ENCODE measurements around the gene CD59. TPM values are rescaled to one million over a fixed set of nuclear protein-coding genes. Genes with fewer than 3 reads are reported as not detected.

The CD59 gene
- total RNA-seq, 1 donor = 345 TPM

DNA sequence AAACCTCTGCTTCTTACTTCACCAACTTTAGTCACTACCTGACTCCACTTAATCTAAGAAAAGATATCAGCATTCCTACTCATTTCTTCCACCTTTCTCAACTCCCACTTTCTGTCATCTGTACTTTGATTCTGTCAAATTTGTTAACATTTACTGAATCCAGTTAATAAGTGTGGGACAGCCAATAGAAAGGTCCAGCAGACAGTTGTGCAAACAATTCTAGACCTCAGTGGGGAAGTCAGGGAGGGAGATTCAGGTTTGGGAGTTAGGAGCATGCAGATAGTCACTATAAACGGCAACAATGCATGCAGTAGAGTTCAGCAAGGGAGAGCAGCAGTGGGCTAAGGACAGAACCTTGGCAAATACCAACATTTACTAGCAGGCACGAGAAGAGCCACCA, 34.0 kb upstream of the CD59 start:
- DNase-seq (ENCODE audit: insufficient read length, low spot score, missing footprints) = no peak
- H3K4me1 ChIP-seq (ENCODE audit: insufficient read depth, low read length) = peaks cover 13% of the 10 kb centered on the region
- H2AFZ ChIP-seq (ENCODE audit: low read length) = no peak overlapping the region
- no peaks in the 10 kb centered on the region for H3K27me3 ChIP-seq (ENCODE audit: insufficient read depth, low read length)
- H3K4me3 ChIP-seq (ENCODE audit: insufficient read depth, low read length) = no peak overlapping the region
- peaks cover 34% of the 10 kb centered on the region for H3K79me2 ChIP-seq (ENCODE audit: insufficient read depth, low read length)
- no peak overlapping the region for H3K27ac ChIP-seq (ENCODE audit: low read depth, low read length)
- no peaks in the 10 kb centered on the region for H3K9me3 ChIP-seq (ENCODE audit: low read depth, low read length)
- H3K4me2 ChIP-seq (ENCODE audit: insufficient read depth, low read length) = no peak overlapping the region
- peaks cover 24% of the 10 kb centered on the region for H4K20me1 ChIP-seq (ENCODE audit: insufficient read depth, low read length)
- H3K36me3 ChIP-seq (ENCODE audit: insufficient read depth, low read length) = peaks cover 15% of the 10 kb centered on the region
- TF ChIP-seq, protein P1, sequence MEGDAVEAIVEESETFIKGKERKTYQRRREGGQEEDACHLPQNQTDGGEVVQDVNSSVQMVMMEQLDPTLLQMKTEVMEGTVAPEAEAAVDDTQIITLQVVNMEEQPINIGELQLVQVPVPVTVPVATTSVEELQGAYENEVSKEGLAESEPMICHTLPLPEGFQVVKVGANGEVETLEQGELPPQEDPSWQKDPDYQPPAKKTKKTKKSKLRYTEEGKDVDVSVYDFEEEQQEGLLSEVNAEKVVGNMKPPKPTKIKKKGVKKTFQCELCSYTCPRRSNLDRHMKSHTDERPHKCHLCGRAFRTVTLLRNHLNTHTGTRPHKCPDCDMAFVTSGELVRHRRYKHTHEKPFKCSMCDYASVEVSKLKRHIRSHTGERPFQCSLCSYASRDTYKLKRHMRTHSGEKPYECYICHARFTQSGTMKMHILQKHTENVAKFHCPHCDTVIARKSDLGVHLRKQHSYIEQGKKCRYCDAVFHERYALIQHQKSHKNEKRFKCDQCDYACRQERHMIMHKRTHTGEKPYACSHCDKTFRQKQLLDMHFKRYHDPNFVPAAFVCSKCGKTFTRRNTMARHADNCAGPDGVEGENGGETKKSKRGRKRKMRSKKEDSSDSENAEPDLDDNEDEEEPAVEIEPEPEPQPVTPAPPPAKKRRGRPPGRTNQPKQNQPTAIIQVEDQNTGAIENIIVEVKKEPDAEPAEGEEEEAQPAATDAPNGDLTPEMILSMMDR (IDR thresholded peaks at IDR 0.05; ENCODE audit: extremely low read depth, low read depth, low read length) = no peak

- Histone ChIP-seq H3K27ac (ENCODE audit: low read depth, low read length) (no peak overlapping the region), H3K4me3 (ENCODE audit: insufficient read depth, low read length) (no peak overlapping the region), H4K20me1 (ENCODE audit: insufficient read depth, low read length) (peaks cover 24% of the 10 kb centered on the region), H3K4me2 (ENCODE audit: insufficient read depth, low read length) (no peak overlapping the region), H2AFZ (ENCODE audit: low read length) (no peak overlapping the region), H3K9me3 (ENCODE audit: low read depth, low read length) (no peaks in the 10 kb centered on the region), H3K79me2 (ENCODE audit: insufficient read depth, low read length) (peaks cover 34% of the 10 kb centered on the region), H3K27me3 (ENCODE audit: insufficient read depth, low read length) (no peaks in the 10 kb centered on the region), H3K36me3 (ENCODE audit: insufficient read depth, low read length) (peaks cover 16% of the 10 kb centered on the region), H3K4me1 (ENCODE audit: insufficient read depth, low read length) (peaks cover 7% of the 10 kb centered on the region)
- DNase-seq (ENCODE audit: insufficient read length, low spot score, missing footprints) = no peak
- TF ChIP-seq, protein P1 (IDR thresholded peaks at IDR 0.05; ENCODE audit: extremely low read depth, low read depth, low read length) = no peak
Observed at GRCh38 chr11:33769542-33769941, 33.3 kb upstream of the CD59 start.

- Histone ChIP-seq H3K9me3 (ENCODE audit: low read depth, low read length) (no peaks in the 10 kb centered on the region), H4K20me1 (ENCODE audit: insufficient read depth, low read length) (peaks cover 17% of the 10 kb centered on the region), H3K27me3 (ENCODE audit: insufficient read depth, low read length) (no peaks in the 10 kb centered on the region), H3K4me3 (ENCODE audit: insufficient read depth, low read length) (no peak overlapping the region), H3K27ac (ENCODE audit: low read depth, low read length) (no peak overlapping the region), H3K79me2 (ENCODE audit: insufficient read depth, low read length) (peaks cover 17% of the 10 kb centered on the region), H3K4me2 (ENCODE audit: insufficient read depth, low read length) (no peak overlapping the region), H3K36me3 (ENCODE audit: insufficient read depth, low read length) (peaks cover 22% of the 10 kb centered on the region), H3K4me1 (ENCODE audit: insufficient read depth, low read length) (no peaks in the 10 kb centered on the region), H2AFZ (ENCODE audit: low read length) (no peak overlapping the region)
- TF ChIP-seq, protein P1 (IDR thresholded peaks at IDR 0.05; ENCODE audit: extremely low read depth, low read depth, low read length) = no peak
- no peak for DNase-seq (ENCODE audit: insufficient read length, low spot score, missing footprints)
Observed at GRCh38 chr11:33767624-33768023, 31.4 kb upstream of the CD59 start.

DNA sequence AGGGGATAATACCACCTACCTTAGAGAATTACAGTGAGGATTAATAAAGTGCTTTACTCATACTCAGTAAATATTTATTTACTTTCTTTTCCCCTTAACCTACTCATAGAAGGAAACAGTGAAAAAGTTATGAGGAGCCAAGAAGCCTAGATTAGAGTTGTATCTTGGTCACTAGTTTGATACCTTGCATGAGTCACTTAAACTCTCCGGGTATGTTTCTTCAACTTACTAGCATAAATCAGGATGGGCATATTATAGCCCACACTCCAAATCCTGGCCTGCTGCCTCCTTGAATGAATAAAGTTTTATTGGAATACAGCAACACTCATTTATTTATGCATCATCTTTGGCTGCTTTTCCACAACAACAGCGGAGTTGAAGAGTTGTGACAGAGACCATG, 29.9 kb upstream of the CD59 start:
- no peak overlapping the region for H3K4me3 ChIP-seq (ENCODE audit: insufficient read depth, low read length)
- no peak overlapping the region for H3K4me2 ChIP-seq (ENCODE audit: insufficient read depth, low read length)
- no peak overlapping the region for H2AFZ ChIP-seq (ENCODE audit: low read length)
- H3K79me2 ChIP-seq (ENCODE audit: insufficient read depth, low read length) = peaks cover 5% of the 10 kb centered on the region
- no peak overlapping the region for H3K27ac ChIP-seq (ENCODE audit: low read depth, low read length)
- no peaks in the 10 kb centered on the region for H3K27me3 ChIP-seq (ENCODE audit: insufficient read depth, low read length)
- H3K9me3 ChIP-seq (ENCODE audit: low read depth, low read length) = no peaks in the 10 kb centered on the region
- peaks cover 22% of the 10 kb centered on the region for H3K36me3 ChIP-seq (ENCODE audit: insufficient read depth, low read length)
- H4K20me1 ChIP-seq (ENCODE audit: insufficient read depth, low read length) = peaks cover 4% of the 10 kb centered on the region
- no peak for DNase-seq (ENCODE audit: insufficient read length, low spot score, missing footprints)
- no peaks in the 10 kb centered on the region for H3K4me1 ChIP-seq (ENCODE audit: insufficient read depth, low read length)
- TF ChIP-seq, protein P1 (IDR thresholded peaks at IDR 0.05; ENCODE audit: extremely low read depth, low read depth, low read length) = no peak
